Measurements from ENCODE around the gene ITGB1. TPM values are rescaled to one million over a fixed set of nuclear protein-coding genes. Genes with fewer than 3 reads are reported as not detected.

ITGB1 gene
- total and polyA plus RNA-seq, 10 of the 15 experiments (the other 5 are each of a cell fraction or from before 2014, with no cell fraction given), result 2.8 to 20.7 (median 10.4) TPM

- Histone ChIP-seq H3K4me1 (ENCODE audit: control insufficient read depth, insufficient read depth, low read length) (peaks cover 9% of the 10 kb centered on the region), H3K79me2 (ENCODE audit: control insufficient read depth, insufficient read depth, low read length) (no peaks in the 10 kb centered on the region), H3K27ac (ENCODE audit: control insufficient read depth, insufficient read depth) (no peak overlapping the region), H3K4me2 (ENCODE audit: control insufficient read depth, insufficient read depth) (peak overlapping the region; percentile 59), H2AFZ (ENCODE audit: control insufficient read depth, low read depth, low read length) (peak overlapping the region; percentile 84), H3K9ac (ENCODE audit: control insufficient read depth, insufficient read depth, low read length) (no peak overlapping the region), H4K20me1 (ENCODE audit: control insufficient read depth, insufficient read depth) (no peaks in the 10 kb centered on the region), H3K27me3 (replicated peaks in 1 of 2; ENCODE audit: control insufficient read depth in 2 of 2, insufficient read depth in 2 of 2, low read length in 1 of 2) (no peaks in the 10 kb centered on the region), H3K36me3 (ENCODE audit: control insufficient read depth in 2 of 2, insufficient read depth in 2 of 2, low read length in 1 of 2) (no peaks in the 10 kb centered on the region), H3K4me3 (no peak overlapping the region), H3K9me3 (replicated peaks; ENCODE audit: control insufficient read depth, insufficient read depth, low read length) (no peaks in the 10 kb centered on the region; the same call in 2 of the 3 replicates)
- BruUV-seq (replicated peaks), result no TSS peak
- ATAC-seq (peak; percentile 63), DNase-seq (ENCODE audit: low read depth, low spot score) (no peak), FAIRE-seq (no peak)
- no peak for TF ChIP-seq EGR1 (IDR thresholded peaks at IDR 0.05; ENCODE audit: borderline replicate concordance in 1 of 2, low read depth in 2 of 2, low read length in 2 of 2)
- TF ChIP-seq MYC (IDR thresholded peaks at IDR 0.05; ENCODE audit: insufficient read depth, insufficient read length, insufficient replicate concordance, low read length, severe bottlenecking), result no peak
- TF ChIP-seq, protein P1, sequence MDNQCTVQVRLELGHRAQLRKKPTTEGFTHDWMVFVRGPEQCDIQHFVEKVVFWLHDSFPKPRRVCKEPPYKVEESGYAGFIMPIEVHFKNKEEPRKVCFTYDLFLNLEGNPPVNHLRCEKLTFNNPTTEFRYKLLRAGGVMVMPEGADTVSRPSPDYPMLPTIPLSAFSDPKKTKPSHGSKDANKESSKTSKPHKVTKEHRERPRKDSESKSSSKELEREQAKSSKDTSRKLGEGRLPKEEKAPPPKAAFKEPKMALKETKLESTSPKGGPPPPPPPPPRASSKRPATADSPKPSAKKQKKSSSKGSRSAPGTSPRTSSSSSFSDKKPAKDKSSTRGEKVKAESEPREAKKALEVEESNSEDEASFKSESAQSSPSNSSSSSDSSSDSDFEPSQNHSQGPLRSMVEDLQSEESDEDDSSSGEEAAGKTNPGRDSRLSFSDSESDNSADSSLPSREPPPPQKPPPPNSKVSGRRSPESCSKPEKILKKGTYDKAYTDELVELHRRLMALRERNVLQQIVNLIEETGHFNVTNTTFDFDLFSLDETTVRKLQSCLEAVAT (IDR thresholded peaks at IDR 0.05), result no peak
- no peak for TF ChIP-seq ETV6 (conservative IDR thresholded peaks at IDR 0.05 in 1 of 2, IDR thresholded peaks at IDR 0.05 in 1 of 2; ENCODE audit: borderline replicate concordance in 1 of 2, low read depth in 1 of 2)
- no peak for TF ChIP-seq RAD21 (IDR thresholded peaks at IDR 0.05; ENCODE audit: insufficient read depth, low read depth, low read length)
- no peak for TF ChIP-seq ATF3 (IDR thresholded peaks at IDR 0.05; ENCODE audit: borderline replicate concordance, extremely low read depth, low read depth, low read length)
- no peak for TF ChIP-seq YY1 (IDR thresholded peaks at IDR 0.05; ENCODE audit: low read depth, low read length)
- no peak for TF ChIP-seq TCF12 (IDR thresholded peaks at IDR 0.05; ENCODE audit: low read depth, low read length)
- TF ChIP-seq USF1 (IDR thresholded peaks at IDR 0.05; ENCODE audit: borderline replicate concordance, extremely low read length, insufficient read depth, low read depth, low read length), result no peak
- TF ChIP-seq, protein P2, sequence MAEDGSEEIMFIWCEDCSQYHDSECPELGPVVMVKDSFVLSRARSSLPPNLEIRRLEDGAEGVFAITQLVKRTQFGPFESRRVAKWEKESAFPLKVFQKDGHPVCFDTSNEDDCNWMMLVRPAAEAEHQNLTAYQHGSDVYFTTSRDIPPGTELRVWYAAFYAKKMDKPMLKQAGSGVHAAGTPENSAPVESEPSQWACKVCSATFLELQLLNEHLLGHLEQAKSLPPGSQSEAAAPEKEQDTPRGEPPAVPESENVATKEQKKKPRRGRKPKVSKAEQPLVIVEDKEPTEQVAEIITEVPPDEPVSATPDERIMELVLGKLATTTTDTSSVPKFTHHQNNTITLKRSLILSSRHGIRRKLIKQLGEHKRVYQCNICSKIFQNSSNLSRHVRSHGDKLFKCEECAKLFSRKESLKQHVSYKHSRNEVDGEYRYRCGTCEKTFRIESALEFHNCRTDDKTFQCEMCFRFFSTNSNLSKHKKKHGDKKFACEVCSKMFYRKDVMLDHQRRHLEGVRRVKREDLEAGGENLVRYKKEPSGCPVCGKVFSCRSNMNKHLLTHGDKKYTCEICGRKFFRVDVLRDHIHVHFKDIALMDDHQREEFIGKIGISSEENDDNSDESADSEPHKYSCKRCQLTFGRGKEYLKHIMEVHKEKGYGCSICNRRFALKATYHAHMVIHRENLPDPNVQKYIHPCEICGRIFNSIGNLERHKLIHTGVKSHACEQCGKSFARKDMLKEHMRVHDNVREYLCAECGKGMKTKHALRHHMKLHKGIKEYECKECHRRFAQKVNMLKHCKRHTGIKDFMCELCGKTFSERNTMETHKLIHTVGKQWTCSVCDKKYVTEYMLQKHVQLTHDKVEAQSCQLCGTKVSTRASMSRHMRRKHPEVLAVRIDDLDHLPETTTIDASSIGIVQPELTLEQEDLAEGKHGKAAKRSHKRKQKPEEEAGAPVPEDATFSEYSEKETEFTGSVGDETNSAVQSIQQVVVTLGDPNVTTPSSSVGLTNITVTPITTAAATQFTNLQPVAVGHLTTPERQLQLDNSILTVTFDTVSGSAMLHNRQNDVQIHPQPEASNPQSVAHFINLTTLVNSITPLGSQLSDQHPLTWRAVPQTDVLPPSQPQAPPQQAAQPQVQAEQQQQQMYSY (CRISPR knock-in tag; IDR thresholded peaks at IDR 0.05), result no peak
- no peak for TF ChIP-seq ZNF274 (IDR thresholded peaks at IDR 0.05; ENCODE audit: insufficient read depth, insufficient read length)
- TF ChIP-seq MYB (IDR thresholded peaks at IDR 0.05; ENCODE audit: borderline replicate concordance, low read depth, low read length), result no peak
- intact Hi-C loops (cut with micrococcal nuclease; ENCODE audit: unreplicated experiment) (no loop called here), in situ Hi-C loops (cut with MboI) (no loop called here)
- SMC1A ChIA-PET (ENCODE audit: uncharacterized antibody, unreplicated experiment), result interaction anchor here (0.6 to 0.7 kb wide), 2 partner anchors 40 to 715 kb away, joined by 3 read pairs; no protein-coding TSS in a partner anchor
- WGBS (ENCODE audit: insufficient coverage, insufficient replicate concordance, low lambda C conversion rate, missing lambda C conversion rate), result 3% methylated on average over 3 of the region's 3 CpGs
- CTCF ChIA-PET, result interaction anchor here (1.3 kb wide), 1 partner anchor 13 kb away, joined by 4 read pairs; no protein-coding TSS in a partner anchor
- RAD21 ChIA-PET (ENCODE audit: unreplicated experiment), result interaction anchor here (0.5 kb wide), 1 partner anchor 86 kb away, joined by 3 read pairs; no protein-coding TSS in a partner anchor
- POLR2A ChIA-PET, result no interaction called here
These were observed 37.7 kb upstream of the ITGB1 start for GRCh38 chr10:32995751-32996150.
